IMR-90 (cell line): ENCODE results near the gene C17orf107.

Experiments
- BHLHE40 ChIP-seq: fragments of 150-350 bp; IDR thresholded peaks from 2 replicates; pipeline ENCODE4 v1.6.1; 2016; ENCODE audit warnings: mild to moderate bottlenecking, low read depth, low read length
- CEBPB ChIP-seq: IDR thresholded peaks from 2 replicates; pipeline ENCODE4 v1.6.1; 2012; ENCODE audit warnings: low read depth, low read length, improper control_type of control experiment
- MAFK ChIP-seq: IDR thresholded peaks from 2 replicates; pipeline ENCODE4 v1.6.1; 2012; ENCODE audit warnings: low read depth, low read length, improper control_type of control experiment
- MAZ ChIP-seq: IDR thresholded peaks from 2 replicates; pipeline ENCODE4 v1.6.1; 2012; ENCODE audit warnings: low read depth, mild to moderate bottlenecking, low read length, improper control_type of control experiment, moderate library complexity, borderline replicate concordance
- MXI1 ChIP-seq: IDR thresholded peaks from 2 replicates; pipeline ENCODE4 v1.6.1; 2012; ENCODE audit warnings: low read depth, mild to moderate bottlenecking, low read length, moderate library complexity, borderline replicate concordance
- POLR2A ChIP-seq: IDR thresholded peaks from 2 replicates; pipeline ENCODE4 v1.6.1; 2012; ENCODE audit warnings: mild to moderate bottlenecking, low read depth, low read length
- RAD21 ChIP-seq: IDR thresholded peaks from 2 replicates; pipeline ENCODE4 v1.6.1; 2012; ENCODE audit warnings: low read length, improper control_type of control experiment
- RCOR1 ChIP-seq: IDR thresholded peaks from 2 replicates; pipeline ENCODE4 v1.6.1; 2012; ENCODE audit warnings: mild to moderate bottlenecking, low read length, improper control_type of control experiment; ENCODE audit not compliant: insufficient replicate concordance
- RFX5 ChIP-seq: IDR thresholded peaks from 2 replicates; pipeline ENCODE4 v1.8.0; 2012; ENCODE audit warnings: low read depth, mild to moderate bottlenecking, low read length, moderate library complexity
- TF ChIP-seq, protein P1 (sequence below): conservative IDR thresholded peaks from 2 replicates; pipeline ENCODE4 v1.5.1; 2012; ENCODE audit warnings: mild to moderate bottlenecking, low read depth, low read length, improper control_type of control experiment
- TF ChIP-seq, protein P2 (sequence below): fragments of 150-350 bp; IDR thresholded peaks from 2 replicates; pipeline ENCODE4 v1.6.1; 2017; ENCODE audit warnings: mild to moderate bottlenecking, antibody characterized with exemption, low read length, low read depth
- TF ChIP-seq, protein P3 (sequence below): fragments of 150-350 bp; IDR thresholded peaks from 2 replicates; pipeline ENCODE4 v1.6.1; 2016; ENCODE audit warnings: low read depth, mild to moderate bottlenecking, low read length, moderate library complexity, borderline replicate concordance

DNA sequence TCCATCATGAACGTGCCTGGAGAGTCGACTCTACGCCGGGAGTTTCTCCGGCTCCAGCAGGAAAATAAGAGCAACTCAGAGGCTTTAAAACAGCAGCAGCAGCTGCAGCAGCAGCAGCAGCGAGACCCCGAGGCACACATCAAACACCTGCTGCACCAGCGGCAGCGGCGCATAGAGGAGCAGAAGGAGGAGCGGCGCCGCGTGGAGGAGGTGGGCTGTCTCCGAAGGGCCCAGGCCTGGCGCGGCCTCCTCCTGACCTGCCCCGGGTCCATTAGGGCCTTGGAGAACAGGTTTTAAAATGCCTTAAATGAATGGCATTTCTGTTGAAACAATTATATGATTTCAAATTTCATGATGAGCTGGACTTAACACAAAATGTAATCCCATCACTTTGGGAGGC, 11.8 kb upstream of the C17orf107 start:
- TF ChIP-seq, protein P1, sequence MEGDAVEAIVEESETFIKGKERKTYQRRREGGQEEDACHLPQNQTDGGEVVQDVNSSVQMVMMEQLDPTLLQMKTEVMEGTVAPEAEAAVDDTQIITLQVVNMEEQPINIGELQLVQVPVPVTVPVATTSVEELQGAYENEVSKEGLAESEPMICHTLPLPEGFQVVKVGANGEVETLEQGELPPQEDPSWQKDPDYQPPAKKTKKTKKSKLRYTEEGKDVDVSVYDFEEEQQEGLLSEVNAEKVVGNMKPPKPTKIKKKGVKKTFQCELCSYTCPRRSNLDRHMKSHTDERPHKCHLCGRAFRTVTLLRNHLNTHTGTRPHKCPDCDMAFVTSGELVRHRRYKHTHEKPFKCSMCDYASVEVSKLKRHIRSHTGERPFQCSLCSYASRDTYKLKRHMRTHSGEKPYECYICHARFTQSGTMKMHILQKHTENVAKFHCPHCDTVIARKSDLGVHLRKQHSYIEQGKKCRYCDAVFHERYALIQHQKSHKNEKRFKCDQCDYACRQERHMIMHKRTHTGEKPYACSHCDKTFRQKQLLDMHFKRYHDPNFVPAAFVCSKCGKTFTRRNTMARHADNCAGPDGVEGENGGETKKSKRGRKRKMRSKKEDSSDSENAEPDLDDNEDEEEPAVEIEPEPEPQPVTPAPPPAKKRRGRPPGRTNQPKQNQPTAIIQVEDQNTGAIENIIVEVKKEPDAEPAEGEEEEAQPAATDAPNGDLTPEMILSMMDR, result no peak
- TF ChIP-seq MAFK (no peak), RCOR1 (no peak), CEBPB (no peak), BHLHE40 (no peak), POLR2A (no peak), RAD21 (no peak), MAZ (no peak), RFX5 (no peak), MXI1 (no peak)
- TF ChIP-seq, protein P2, sequence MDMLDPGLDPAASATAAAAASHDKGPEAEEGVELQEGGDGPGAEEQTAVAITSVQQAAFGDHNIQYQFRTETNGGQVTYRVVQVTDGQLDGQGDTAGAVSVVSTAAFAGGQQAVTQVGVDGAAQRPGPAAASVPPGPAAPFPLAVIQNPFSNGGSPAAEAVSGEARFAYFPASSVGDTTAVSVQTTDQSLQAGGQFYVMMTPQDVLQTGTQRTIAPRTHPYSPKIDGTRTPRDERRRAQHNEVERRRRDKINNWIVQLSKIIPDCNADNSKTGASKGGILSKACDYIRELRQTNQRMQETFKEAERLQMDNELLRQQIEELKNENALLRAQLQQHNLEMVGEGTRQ, result no peak
- TF ChIP-seq, protein P3, sequence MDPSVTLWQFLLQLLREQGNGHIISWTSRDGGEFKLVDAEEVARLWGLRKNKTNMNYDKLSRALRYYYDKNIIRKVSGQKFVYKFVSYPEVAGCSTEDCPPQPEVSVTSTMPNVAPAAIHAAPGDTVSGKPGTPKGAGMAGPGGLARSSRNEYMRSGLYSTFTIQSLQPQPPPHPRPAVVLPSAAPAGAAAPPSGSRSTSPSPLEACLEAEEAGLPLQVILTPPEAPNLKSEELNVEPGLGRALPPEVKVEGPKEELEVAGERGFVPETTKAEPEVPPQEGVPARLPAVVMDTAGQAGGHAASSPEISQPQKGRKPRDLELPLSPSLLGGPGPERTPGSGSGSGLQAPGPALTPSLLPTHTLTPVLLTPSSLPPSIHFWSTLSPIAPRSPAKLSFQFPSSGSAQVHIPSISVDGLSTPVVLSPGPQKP, result no peak
